HEK293T (cell line): ENCODE results near the gene SCLY.
"Not testable (repeated sequence)": the region's sequence is repeated elsewhere in the genome, so short reads cannot be mapped to it uniquely, and the experiment has no call there.

Experiments
- CTCF ChIA-PET: fragments of 350-600 bp; formaldehyde crosslinking; extraction: SDS; loops from one replicate; lab custom pipeline; 2021; ENCODE audit warnings: antibody characterized with exemption, inconsistent platforms; lab: Yijun Ruan, JAX
- POLR2A ChIA-PET: fragments of 350-600 bp; formaldehyde crosslinking; extraction: SDS; loops from one replicate; lab custom pipeline; 2020; ENCODE audit warnings: antibody characterized with exemption, inconsistent platforms; lab: Yijun Ruan, JAX
- DNase-seq: peaks from one replicate; pipeline ENCODE4 v3.0.0; 2012; ENCODE audit warnings: mixed read lengths; ENCODE audit errors: extremely low spot score
- ARNT ChIP-seq: fragments of 450-650 bp; IDR thresholded peaks from 2 replicates; pipeline ENCODE4 v1.6.1; 2017; ENCODE audit warnings: mild to moderate bottlenecking
- BHLHE40 ChIP-seq: fragments of 450-650 bp; IDR thresholded peaks from 2 replicates; pipeline ENCODE4 v1.6.1; 2016; ENCODE audit warnings: mild to moderate bottlenecking, moderate library complexity, borderline replicate concordance
- CTBP1 ChIP-seq: fragments of 450-650 bp; IDR thresholded peaks from 2 replicates; pipeline ENCODE4 v1.6.1; 2016; ENCODE audit warnings: borderline replicate concordance
- ELF4 ChIP-seq: fragments of 450-650 bp; IDR thresholded peaks from 2 replicates; pipeline ENCODE4 v1.6.1; 2017; ENCODE audit warnings: antibody characterized with exemption
- FOXA1 ChIP-seq: fragments of 450-650 bp; IDR thresholded peaks from 2 replicates; pipeline ENCODE4 v1.6.1; 2016; ENCODE audit warnings: mild to moderate bottlenecking
- FOXK2 ChIP-seq: fragments of 450-650 bp; IDR thresholded peaks from 2 replicates; pipeline ENCODE4 v1.6.1; 2016; ENCODE audit warnings: mild to moderate bottlenecking
- FOXM1 ChIP-seq: fragments of 450-650 bp; IDR thresholded peaks from 2 replicates; pipeline ENCODE4 v1.6.1; 2017; ENCODE audit warnings: mild to moderate bottlenecking, borderline replicate concordance
- HDGF ChIP-seq: fragments of 450-650 bp; IDR thresholded peaks from 2 replicates; pipeline ENCODE4 v1.6.1; 2017; ENCODE audit warnings: antibody characterized with exemption, borderline replicate concordance
- L3MBTL2 ChIP-seq: fragments of 450-650 bp; conservative IDR thresholded peaks from 2 replicates; pipeline ENCODE4 v1.6.1; 2016; ENCODE audit warnings: mild to moderate bottlenecking
- LEF1 ChIP-seq: fragments of 450-650 bp; IDR thresholded peaks from 2 replicates; pipeline ENCODE4 v1.6.1; 2017; ENCODE audit warnings: mild to moderate bottlenecking, borderline replicate concordance
- NFRKB ChIP-seq: fragments of 450-650 bp; IDR thresholded peaks from 2 replicates; pipeline ENCODE4 v1.6.1; 2016; ENCODE audit warnings: mild to moderate bottlenecking, moderate library complexity
- PKNOX1 ChIP-seq: fragments of 450-650 bp; IDR thresholded peaks from 2 replicates; pipeline ENCODE4 v1.6.1; 2016
- SP1 ChIP-seq: fragments of 450-650 bp; IDR thresholded peaks from 2 replicates; pipeline ENCODE4 v1.6.1; 2017
- SUZ12 ChIP-seq: fragments of 450-650 bp; IDR thresholded peaks from 2 replicates; pipeline ENCODE4 v1.6.1; 2016; ENCODE audit warnings: mild to moderate bottlenecking
- TARDBP ChIP-seq: fragments of 450-650 bp; IDR thresholded peaks from 2 replicates; pipeline ENCODE4 v1.6.1; 2016
- ZNF384 ChIP-seq: fragments of 450-650 bp; IDR thresholded peaks from 2 replicates; pipeline ENCODE4 v1.6.1; 2016

Gene SCLY

GRCh38 chr2:238059505-238059904, 1.3 kb upstream of the SCLY start:
- ChIA-PET CTCF (no interaction called here), POLR2A (interaction anchor here (1.3 to 1.7 kb wide), 2 partner anchors 15 to 39 kb away, joined by 4 to 6 read pairs; no protein-coding TSS in a partner anchor)

GRCh38 chr2:238060096-238060541, 682 bp upstream of the SCLY start:
- CTCF ChIA-PET, result no interaction called here
- no peak for DNase-seq
- POLR2A ChIA-PET, result interaction anchor here (0.8 to 1.7 kb wide), 11 partner anchors 15 to 202 kb away, joined by 3 to 6 read pairs (median 4); no protein-coding TSS in a partner anchor
- TF ChIP-seq FOXM1 (no peak), CTBP1 (no peak), SP1 (no peak), LEF1 (no peak), SUZ12 (no peak), L3MBTL2 (no peak; the same call in 1 of the 2 replicates), HDGF (no peak), BHLHE40 (no peak), FOXA1 (no peak), ARNT (no peak)

More at GRCh38 chr2:238059505-238059904, 1.3 kb upstream of the SCLY start:
- no peak for DNase-seq
- TF ChIP-seq SP1 (no peak), L3MBTL2 (no peak), SUZ12 (no peak), PKNOX1 (no peak), FOXK2 (no peak), TARDBP (no peak), BHLHE40 (no peak), FOXM1 (no peak), ZNF384 (no peak), ELF4 (no peak), LEF1 (no peak)

DNA sequence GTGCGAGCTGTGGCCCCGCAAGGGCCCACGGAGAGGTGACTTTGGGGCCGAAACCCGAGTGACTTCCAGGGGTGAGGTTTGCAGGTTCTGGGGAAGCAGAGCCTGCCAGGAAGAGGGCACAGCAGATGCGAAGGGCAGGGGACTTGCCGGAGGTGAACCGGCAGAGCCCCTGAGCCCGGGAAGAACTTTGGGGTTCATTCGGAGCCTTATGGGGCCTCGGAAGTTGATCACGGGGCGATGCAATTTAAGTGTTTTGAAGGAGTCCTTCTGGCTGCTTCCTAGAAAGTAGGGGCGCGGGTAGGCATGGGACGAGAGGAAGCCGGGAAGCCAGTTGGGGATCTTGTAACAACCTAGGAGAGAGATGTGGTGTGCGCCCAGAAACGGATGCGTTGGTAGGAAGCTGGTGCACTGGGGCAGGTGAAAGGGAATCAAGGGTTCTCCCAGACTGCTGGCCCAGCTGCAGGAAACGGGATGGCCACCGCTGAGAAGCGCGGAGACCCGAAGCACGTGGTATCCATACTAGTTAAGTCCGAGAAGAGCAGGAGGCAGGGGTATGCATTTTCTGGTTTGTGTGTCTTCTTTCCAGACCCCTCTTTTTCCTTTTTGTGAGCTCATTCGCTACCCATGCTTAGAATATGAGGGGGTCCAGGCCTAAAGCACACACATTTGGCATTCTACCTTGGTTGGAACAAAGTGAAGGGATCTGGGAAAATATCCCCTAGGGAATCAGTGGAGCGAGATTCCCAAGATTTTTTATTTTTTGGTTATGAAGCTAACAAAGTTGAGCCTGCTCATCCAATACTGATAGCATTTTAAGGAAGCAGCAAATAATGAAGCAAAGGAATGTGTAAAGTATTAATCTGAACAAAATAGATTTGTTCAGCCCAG, 758 bp downstream of the SCLY start:
- CTCF ChIA-PET, result no interaction called here

DNA sequence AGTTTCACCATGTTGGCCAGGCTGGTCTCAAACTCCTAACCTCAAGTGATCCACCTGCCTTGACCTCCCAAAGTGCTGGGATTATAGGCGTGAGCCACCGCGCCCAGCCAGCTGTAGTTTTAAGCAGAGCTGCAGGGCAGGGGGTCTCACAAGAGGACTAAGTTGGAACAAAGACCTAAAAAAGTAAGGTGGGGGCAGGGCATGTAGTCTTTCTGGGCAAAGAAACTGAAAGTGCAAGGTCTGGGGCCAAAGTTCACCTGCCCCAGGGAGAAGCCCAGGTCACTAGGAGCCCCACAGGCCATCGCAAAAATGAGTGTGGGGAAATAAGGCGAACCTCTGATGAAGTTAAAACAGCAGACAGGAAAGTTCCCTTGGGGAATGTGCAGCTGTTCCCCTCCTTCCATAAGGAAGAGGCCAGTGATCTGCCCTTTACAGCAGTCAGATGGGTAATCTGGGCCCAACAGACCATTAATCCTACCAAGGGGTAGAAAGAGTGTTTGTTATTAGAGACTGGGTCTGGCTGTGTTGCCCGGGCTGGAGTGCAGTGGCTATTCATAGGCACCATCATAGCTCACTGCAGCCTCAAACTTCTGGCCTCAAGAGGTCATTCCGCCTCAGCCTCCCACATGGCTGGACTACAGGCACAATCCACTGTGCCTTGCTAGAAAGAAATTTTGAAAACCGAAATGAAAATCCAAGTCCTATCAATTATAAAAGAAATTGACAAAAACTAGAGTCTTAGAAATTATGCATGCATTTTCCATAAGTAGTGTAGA, 2.8 kb downstream of the SCLY start:
- TF ChIP-seq HDGF (no peak), ZNF384 (no peak)
- no peak for DNase-seq
- ChIA-PET POLR2A (no interaction called here), CTCF (no interaction called here)

More for the DNA sequence above, 758 bp downstream of the SCLY start:
- TF ChIP-seq TARDBP, result no peak
- TF ChIP-seq FOXK2, result no peak
- TF ChIP-seq CTBP1, result no peak
- no peak for TF ChIP-seq FOXA1
- TF ChIP-seq NFRKB, result no peak
- TF ChIP-seq L3MBTL2, result peak; percentile 89
- no peak for TF ChIP-seq ARNT
- no peak for TF ChIP-seq SUZ12
- POLR2A ChIA-PET, result interaction anchor here (0.6 to 2.0 kb wide), 17 partner anchors 9 to 203 kb away, joined by 3 to 8 read pairs (median 4); no protein-coding TSS in a partner anchor
- peak; percentile 36 for DNase-seq

DNA sequence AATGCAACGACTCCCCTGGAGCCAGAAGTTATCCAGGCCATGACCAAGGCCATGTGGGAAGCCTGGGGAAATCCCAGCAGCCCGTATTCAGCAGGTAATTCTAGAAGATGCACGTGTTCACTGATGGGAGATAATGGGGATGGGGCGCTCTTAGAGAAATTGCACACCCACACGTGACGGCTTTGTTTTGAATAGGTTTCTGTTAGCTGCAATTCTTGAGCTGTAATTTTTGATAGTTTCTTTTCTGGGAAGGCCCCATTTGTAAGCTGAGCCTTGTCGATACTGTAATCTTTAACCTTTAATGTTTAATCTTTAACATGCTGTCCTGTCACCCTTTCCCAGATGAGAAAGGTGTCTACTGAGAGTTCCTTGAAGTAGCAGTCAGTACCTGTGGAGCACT, 3.6 kb downstream of the SCLY start:
- no peak for TF ChIP-seq ELF4
- TF ChIP-seq FOXM1, result no peak
- TF ChIP-seq TARDBP, result no peak
- TF ChIP-seq FOXK2, result no peak
- no peak for TF ChIP-seq ZNF384
- no peak for TF ChIP-seq NFRKB
- no peak for TF ChIP-seq L3MBTL2
- DNase-seq, result no peak
- ChIA-PET CTCF (no interaction called here), POLR2A (no interaction called here)

DNA sequence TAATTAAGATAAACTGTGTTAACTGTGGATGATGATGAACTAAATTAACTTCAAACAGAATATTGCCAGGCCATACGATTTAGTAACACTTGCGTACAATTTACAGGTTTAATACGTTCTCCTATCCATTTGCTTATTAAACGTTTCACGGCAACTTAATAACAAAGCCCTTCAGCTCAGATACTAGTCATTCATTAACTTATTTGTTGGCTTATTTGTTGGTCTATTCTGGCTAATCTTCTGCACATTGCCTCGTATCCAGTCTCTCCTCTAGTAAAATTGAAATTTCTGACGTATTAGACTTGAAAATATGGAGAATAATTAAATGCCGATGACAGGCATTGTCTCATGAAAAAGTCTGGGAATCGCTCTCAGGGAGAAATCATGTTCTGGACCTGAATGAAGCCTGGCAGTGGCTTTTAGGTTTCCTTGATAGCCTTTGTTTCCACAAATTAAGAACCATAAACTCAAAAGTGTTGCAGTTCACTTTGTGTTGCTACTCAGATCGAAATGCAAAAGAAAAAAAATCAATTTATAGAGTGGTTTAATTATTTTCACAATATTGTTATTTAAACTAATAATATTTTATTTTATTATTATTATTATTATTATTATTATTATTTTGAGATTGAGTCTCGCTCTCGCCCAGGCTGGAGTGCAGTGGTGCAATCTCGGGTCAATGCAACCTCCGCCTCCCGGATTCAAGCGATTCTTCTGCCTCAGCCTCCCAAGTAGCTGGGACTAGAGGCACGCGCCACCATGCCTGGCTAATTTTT, 4.5 kb downstream of the SCLY start:
- ChIA-PET POLR2A (no interaction called here), CTCF (no interaction called here)
- no peak for DNase-seq
- TF ChIP-seq SUZ12 (no peak), TARDBP (no peak), ZNF384 (no peak), FOXK2 (no peak), NFRKB (no peak), LEF1 (no peak)

DNA sequence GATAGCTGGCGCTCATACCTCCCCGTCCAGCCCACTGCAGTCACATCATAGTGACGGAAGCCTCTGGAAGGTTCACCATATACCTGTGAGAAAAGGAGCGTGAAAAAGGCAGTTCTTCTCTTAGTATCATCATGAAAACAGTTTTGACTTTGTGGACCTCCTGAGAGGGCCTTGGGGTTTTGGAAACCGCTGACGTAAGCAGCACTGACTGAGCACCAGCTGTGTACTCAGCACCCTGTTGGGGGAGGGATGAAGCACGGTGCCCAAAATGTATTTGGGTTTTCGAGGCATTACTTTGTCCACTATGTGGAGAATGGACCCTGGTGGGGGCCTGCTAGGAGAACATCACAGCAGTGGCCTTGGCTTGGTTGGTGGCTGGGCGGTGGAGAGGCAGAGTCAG, 5.4 kb downstream of the SCLY start:
- ChIA-PET POLR2A (no interaction called here), CTCF (no interaction called here)
- TF ChIP-seq TARDBP (no peak), BHLHE40 (no peak), HDGF (no peak), SP1 (no peak), NFRKB (no peak), L3MBTL2 (no peak), ELF4 (no peak), FOXM1 (no peak), ZNF384 (no peak), ARNT (no peak), PKNOX1 (no peak), LEF1 (no peak), CTBP1 (no peak), FOXK2 (no peak), SUZ12 (no peak), FOXA1 (no peak)
- no peak for DNase-seq

DNA sequence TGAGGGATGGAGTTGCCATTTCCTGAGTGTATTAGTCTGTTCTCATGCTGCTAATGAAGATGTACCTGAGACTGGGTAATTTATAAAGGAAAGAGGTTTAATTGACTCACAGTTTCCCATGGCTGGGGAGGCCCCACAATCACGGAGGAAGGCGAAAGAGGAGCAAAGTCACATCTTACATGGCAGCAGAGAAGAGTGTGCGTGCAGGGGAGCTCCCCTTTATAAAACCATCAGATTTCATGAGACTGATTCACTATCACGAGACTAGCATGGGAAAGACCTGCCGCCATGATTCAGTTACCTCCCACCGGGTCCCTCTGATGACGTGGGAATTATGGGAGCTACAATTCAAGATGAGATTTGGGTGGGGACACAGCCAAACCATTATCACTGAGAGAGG, 5.9 kb downstream of the SCLY start:
- CTCF ChIA-PET, DNase-seq, POLR2A ChIA-PET: not testable (repeated sequence)
